Endometrium (tissue), 2 donors: ENCODE results near the gene AOAH.

Source experiments
- FAIRE-seq: peaks from 2 replicates; lab custom pipeline; 2012; peaks lifted over from hg19 to GRCh38; lab: Jason Lieb, UNC
- donor health status: control.
- donor health status: control.

AOAH gene, protein sequence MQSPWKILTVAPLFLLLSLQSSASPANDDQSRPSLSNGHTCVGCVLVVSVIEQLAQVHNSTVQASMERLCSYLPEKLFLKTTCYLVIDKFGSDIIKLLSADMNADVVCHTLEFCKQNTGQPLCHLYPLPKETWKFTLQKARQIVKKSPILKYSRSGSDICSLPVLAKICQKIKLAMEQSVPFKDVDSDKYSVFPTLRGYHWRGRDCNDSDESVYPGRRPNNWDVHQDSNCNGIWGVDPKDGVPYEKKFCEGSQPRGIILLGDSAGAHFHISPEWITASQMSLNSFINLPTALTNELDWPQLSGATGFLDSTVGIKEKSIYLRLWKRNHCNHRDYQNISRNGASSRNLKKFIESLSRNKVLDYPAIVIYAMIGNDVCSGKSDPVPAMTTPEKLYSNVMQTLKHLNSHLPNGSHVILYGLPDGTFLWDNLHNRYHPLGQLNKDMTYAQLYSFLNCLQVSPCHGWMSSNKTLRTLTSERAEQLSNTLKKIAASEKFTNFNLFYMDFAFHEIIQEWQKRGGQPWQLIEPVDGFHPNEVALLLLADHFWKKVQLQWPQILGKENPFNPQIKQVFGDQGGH

DNA sequence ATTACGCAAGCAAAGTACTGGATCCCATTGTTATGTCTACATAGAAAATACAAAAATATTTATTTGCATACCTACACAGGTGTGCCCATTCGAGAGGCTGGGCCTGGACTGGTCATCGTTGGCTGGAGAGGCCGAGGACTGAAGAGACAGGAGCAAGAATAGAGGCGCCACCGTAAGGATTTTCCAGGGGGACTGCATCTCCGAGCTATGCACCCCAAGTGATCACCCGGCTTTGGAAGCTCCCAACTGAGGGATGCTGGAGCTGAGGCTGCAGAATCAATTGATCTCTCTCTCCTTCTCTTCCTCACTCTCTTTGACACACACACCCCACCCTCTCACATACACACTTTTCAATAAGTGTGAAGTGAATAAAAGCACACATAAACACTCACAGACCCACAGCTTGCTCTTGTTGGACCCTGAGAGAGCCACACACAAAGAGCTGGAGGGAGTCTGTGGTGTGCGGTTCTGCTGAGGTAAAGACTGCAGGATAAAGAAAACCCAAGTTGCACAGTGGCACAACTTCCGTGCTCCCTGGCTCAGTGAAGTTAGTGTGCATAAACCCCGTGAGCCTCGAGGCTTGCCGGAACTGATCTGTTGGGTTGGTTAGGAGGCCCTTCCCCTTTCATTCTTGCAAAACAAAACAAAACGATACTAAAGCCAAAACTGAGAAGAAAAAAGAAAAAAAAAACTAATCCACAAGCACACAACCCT, at the start of gene AOAH:
TSS of gene AOAH (minus strand) at position 544 of the 714 bp plus-strand sequence. CDS start at position 198, 346 bp downstream.
- FAIRE-seq, result no peak

DNA sequence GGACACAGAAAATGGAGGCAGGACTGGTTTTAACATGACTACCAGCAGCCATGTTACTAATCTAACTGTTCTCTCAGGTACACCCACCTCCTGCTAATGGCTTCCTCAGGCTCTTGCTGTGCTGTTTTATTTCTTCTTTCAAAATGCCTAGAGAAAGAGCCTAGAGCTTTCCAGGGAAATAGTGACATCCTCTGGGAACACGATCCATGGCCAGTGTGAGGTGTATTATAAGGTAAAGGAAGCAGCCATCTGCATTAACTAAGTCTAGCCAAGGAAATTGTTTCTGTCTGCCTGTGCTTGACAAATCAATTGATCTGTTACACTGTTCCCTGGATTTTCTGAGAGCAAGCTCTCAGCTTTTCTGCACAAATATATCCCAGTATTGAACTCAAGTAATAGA, 42.2 kb upstream of the AOAH start:
- FAIRE-seq, result no peak

DNA sequence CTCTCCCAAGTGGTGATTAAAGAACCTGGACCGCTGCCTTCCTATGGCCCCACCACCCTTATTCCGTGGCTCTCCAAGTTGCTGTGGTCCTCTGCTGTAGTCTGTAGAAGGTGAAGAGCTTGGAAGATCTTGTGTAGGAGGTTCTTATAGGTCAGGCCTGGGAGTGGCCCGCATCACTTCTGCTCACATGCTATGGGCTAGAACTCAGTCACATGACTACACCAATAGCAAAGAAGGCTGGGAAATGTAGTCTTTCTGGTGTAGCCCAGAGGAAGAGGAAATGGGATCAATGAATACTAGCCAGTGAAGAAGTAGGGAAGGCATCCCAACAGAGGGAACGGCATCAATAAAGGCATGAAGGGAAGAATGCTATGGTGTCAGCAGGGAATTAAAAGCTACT, 41.3 kb upstream of the AOAH start:
- no peak for FAIRE-seq

DNA sequence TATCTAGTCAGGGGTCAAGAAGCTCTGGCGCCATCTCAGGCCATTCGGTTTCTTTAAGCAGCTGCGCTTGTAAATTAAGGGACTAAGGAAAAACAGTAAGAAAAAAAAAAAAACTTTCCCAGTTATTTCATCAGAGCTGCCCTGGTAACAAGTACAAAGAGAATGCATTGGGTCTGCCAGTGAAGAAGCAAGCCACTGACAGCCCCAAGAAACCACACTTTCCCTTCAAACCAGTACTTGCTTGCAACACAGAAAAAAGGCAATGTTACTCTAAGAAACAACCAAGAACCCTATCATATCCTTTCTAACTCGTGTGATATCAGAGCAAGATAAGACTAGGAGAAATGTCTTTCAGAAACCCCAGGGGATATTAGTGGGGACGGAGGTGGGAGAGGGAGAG, 40.6 kb upstream of the AOAH start:
- no peak for FAIRE-seq

DNA sequence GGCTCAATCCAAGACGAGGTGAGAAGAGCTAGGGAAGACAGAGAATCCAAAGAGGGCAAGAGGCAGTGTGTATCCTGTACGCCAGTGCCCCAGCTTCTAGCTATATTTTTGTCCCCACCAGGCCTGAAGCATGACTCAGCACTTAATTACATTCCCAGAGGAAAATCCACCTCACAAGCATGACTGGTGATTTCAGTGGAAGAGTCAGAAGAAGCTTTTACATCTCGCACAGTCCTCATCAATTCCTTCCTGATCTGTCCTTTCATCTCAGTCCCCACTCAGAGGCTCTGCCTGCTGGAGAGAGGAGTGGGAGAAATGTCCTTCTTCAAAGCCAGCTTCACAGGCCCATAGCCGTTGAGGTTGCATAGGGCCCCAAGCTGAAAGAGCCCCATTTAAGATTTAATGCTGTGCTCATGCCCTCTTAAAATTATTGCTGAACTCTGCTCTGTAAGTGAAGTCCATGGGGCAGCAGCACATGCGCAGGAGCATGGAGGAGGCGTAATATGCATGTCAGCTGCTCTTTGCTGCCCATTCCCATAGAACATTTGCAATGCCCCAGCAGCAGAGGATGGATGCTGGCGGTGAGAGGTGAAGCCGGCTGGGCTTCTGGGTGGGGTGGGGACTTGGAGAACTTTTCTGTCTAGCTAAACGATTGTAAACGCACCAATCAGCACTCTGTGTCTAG, 39.0 kb upstream of the AOAH start:
- no peak for FAIRE-seq

DNA sequence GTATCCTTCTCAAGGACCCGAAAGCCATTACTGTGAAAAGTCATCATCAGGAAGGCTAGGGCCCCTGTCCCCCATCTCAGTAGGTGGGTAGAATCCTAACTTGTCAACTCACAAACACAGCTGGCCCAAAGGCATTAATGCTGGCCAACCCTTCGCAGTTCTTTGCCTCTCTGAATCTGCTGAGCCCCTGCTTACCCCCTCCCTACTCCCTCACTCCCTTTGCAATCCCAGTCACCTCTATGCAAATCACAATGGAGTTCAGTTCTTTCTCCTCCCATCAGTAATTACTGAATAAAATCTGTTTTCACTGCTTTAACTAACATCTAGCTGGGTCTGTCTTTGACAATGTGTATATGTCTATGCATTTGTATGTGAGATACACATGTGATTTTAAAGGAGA, 38.1 kb upstream of the AOAH start:
- FAIRE-seq, result no peak

DNA sequence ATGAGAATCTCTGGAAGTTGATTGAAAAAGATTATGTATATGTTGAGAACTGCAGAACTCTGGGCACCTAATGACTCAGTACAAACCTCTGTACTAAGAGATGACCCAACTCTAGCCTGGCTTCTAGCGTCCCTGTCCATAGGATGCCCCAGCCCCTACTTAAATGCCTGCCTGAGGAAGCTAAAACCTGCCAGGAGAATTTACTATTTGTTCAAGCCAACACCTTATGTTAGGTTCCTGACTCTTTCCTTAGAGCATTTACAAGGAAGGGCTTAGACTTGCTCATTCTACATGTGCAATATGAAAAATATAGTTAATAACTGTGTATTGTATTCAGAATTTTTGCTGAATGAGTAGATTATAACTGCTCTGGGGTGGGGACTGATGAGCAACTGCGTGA, 37.5 kb upstream of the AOAH start:
- FAIRE-seq, result no peak

DNA sequence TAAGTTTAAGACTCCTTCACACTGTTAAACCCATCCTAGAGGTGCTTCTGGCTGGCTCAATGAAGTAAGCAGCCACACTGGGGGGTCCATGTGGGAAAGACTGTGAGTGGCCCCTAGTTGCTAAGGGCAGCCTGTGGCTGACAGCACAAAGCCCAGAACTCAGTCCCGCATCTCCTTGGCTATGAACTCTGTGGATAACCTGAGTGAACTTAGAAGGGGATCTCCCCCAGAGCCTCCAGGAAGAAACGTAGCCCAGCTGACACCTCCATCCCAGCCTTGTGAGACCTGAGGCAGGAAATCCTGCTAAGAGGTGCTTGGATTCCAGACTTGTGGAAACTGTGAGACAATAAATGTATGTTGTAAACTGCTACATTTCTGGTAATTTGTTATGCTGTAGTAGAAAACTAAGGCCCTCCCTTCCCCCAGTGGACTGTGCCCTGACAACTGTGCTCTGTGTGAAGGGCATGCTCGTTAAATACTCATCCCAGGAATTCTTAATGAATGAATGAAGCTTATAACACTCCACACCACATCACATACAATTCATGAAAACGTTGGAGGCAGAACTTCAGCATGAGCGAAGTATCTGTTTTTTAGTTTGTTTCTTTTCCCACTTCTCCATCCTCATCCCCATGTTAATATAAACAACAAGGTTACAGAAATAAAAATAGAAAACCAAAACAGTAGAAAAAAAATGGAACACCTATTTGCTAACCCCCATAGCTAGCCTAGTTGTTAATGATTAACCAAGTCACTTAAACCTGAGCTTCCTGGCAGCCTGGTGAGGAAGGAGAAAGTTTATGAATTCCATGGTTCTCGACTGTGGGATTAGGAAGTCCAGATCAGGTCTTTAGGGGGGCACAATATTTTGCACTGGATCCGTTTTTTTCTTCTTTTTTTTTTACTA, 36.8 kb upstream of the AOAH start:
- FAIRE-seq, result no peak

DNA sequence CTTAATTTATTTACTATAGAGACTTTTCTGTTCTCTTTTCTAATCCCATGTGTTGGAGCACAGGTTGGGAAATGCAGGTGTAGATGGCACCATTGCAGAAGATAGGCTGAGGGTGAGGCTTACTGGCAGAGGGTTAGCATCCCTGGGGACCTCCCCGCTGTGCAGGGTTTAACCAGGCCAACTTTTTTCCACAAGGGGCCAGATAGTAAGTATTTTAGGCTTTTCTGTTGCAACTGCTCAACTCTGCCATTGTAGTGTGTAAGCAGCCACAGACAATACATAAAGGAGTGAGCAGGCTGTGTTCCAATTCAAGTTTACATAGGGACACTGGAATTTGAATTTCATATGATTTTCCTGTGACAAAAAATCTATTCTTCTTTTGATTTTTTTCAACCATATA, 34.6 kb upstream of the AOAH start:
- FAIRE-seq, result no peak

DNA sequence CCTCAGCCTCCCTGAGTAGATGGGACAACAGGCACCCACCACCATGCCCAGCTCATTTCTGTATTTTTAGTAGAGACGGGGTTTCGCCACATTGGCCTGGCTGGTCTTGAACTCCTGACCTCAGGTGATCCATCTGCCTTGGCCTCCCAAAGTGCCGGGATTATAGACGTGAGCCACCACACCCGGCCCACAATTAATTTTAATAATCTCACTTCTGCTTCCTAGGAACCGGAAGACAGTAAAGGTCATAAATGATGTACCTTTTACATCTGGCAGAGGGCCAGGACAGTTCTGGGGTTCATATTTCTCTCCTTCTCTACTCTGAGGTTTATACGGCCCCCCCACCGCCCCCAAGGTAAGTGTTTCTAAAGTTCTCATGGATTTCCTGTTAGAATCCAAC, 31.2 kb upstream of the AOAH start:
- FAIRE-seq, result no peak

DNA sequence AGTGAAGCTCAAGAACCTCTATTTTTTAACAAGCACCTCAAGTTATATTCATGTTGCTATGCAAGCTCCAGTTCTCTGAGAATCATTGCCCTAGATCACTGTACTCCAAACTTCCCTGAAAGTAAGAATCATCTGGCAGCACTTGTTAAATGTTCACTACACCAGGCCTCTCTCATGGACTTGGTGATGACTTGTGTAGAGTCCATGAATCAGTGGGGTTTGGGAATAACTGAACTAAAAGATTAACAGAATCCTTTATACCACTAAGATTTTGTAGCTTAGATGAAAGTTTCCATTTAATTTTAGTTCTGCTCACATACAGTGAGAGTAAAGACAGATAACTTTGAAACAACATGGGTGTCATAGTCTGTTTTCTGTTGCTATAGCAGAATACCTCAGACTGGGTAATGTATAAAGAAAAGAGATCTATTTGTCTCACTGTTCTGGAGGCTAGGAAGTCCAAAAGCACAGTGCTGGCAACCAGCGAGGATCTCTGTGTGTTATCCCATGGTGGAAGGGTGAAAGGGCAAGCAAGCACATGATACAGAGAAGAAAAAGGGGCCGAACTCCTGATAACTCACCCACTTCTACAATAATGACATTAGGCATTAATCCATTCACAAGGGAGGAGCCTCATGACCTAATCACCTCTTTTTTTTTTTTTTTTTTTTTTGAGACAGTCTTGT, 27.9 kb upstream of the AOAH start:
- FAIRE-seq, result no peak

DNA sequence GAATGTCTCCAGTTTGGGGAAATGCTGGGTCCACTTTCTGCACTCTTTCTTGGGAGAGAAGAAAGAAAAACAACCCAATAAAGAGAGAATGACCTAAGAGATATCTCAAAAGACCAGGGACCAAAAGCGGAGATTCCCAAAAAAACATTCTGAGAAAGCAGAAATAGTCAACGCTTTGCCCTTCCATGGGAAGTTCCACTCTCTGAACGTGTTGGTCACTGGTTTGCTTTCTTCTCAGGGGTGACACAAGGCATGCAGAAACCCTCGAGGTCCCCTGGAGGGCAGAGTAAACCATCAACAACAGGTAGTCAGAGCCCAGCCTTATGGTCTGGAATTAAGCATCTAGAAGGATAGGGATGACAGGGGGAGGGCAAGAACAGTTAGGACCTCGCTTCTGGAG, 26.2 kb upstream of the AOAH start:
- no peak for FAIRE-seq

DNA sequence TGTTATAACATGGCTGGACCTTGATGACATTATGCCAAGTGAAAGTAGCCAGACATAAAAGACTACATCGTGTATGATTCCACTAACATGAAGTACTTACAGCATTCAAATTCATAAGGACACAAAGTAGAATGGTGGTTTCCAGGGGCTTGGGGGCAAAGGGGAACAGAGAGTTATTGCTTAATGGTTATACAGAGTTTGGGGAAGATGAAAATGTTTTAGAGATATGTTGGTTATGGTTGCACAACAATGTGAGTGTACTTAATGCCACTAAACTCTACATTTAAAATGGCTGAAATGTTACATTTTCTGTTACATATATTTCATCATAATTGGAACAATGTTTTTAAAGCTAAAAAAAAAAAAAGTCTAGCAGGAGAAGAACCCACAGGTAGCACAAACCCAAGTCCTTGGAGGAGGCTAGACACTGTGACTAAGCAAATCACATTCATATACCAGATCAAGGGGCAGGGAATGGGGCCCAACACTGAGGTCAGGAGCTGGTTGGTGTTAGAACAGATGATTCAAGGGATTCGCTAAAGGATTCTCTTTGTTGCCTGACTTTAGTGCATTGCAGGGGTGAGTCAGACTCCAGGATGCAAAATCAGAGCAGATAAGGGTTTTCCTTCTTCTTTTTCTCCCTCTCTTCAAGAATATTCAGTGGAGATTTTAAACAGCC, 25.1 kb upstream of the AOAH start:
- no peak for FAIRE-seq

DNA sequence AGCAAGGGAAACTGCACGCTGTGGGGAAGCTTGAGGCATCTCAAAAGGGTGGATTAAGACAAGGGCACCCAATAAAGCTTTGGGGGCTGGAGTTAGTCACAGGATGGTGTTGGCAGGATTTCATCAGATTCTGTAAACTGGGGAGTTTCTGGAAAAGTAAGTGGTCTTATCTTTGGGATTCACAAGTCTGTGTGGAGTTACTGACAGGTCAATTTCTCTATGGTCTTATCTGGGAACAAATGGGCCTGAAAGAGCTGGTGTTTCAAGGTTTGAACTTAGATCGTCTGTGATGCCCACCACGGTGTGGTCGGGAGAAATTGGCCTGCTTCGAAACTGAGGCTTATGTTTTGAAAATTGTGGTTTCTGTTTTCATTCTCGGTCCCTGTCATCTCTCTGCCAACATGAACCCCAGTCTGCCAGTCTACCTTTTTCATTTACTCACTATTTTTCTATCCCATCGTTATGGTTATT, 23.8 kb upstream of the AOAH start:
- FAIRE-seq, result no peak

DNA sequence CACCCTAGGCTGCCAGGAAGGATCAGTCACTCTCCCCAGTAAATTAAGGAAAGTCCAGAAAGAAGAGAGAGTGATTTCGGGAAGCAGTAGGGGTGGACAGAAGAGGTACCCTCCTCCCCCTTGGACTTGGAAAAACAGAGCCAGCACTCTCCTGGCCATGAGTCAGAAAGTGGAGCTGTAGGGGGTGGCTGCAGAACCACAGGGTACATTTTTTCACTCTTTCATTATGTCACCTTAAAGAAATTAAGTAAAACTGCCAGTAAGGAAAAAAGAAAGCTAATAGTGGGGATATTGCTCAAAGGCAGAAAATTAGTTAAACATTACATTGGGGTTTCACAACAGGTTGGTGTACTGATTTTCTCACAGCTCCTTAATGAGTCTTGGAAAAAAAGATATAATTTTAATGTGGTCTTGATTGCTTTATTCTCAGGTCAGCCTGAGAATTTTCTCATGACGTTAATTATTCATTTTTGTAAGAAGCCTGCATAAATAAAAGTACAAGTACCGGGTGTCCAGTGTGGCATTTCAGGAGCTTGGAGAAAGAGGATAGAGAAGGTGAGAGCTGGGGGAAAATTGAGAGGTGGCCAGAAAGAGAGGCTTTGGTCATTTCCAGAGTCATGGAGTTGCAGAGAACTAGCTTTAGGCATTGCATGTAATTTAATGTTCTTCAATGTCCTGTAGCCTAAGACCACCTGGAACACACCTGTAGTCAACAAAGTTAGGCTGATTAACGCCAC, 23.2 kb upstream of the AOAH start:
- FAIRE-seq, result no peak

DNA sequence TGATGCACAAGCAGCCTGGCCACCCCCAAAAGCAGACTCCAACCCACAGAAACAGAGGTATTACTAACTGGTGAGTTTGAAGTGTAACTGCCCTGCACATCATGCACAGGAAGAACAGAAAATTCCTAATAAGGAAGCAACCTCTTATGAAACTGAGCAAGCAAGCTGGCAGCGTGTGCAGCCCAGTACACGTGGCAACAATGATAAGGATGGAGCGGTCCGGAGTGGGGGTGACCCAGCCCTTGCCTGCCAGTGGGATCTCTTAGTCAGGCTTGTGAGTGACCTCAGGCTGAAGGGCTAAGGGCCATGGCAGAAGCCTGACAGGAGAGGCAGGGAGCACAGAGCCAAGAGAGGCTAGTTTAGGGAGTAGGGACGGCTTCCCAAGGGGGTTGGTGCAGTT, 22.1 kb upstream of the AOAH start:
- FAIRE-seq, result no peak

DNA sequence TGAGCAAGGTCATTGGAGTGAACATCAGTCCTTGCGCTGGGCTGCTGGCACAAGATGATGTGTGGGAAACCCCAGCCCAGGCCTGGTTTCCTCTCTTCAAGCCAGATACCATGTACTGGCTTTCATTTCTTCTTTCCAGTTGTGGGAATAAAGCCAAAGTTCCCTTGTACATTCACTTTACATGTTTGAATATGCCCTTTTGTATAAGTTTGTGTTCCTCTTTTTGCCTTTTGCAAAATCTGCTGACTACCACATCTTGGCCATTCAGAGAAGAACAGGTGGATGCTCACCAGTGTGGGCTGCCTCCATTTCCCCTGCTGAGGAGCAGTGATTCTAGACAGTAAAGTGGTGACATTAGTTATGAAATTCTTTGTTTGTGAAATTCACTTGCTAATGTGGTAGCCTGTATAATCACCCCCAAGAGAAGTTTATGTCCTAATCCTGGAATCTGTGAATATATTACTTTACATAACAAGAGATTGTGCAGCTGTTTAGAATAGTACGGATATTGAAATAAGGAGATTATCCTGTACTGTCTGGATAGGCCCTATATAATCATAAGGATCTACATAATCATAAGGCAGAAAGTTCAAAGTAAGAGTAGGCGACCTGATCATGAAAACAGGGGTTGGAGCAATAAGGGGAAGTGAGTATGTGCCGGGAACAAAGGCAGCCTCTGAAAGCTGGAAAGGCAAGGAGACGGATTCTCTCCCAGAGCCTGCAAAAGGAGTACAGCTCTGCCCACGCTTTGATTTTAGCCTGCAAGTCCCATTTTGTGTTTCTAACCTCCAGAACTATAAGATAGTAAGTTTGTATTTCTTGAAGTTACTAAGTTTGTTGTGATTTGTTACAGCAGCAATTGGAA, 18.8 kb upstream of the AOAH start:
- FAIRE-seq, result no peak

DNA sequence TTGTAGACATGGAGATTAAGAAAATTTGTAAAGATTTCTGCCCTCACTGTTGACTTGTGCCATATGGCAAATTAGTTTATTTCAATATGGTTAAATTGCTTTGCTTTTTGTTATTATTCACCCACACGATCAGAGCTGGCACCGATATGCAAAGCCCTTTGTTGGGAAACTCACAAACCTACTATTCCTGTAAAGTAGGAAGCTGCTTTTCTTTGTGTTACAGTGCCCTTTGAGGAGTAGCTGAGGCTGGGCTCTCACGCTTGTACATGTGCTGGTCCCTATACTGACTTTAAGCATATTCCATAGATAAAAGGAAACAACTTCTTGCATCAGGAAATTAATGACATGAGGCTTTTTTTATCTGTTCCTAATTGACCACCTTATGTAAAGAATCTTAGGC, 17.6 kb upstream of the AOAH start:
- FAIRE-seq, result no peak

DNA sequence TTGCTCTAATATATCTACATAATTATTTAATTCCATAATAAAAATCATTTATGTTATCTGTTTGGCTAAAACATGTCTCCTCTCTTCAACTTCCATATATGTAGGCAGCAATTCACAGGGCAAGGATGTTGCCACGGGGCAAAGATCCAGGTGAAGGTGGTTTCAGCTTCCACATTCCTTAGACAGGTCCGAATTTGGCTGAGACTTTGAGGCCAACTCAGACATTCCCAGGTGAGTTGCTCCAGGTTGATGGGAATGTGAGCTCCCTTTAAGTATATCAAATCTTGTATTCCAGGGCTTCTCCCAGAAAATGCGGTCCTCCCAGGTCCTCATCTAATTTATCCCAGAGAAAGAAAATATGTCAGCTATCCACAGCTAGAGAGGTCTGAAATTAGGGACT, 15.1 kb upstream of the AOAH start:
- no peak for FAIRE-seq
